Measurements from ENCODE around the gene KRTAP5-4. TPM values are rescaled to one million over a fixed set of nuclear protein-coding genes. Genes with fewer than 3 reads are reported as not detected.
"Not testable (repeated sequence)": the region's sequence is repeated elsewhere in the genome, so short reads cannot be mapped to it uniquely, and the experiment has no call there.

The KRTAP5-4 gene
- not detected for polyA plus RNA-seq
- long read RNA-seq, donor 1: 0 reads
- long read RNA-seq, donor 2: 0 reads
- long read RNA-seq, donor 3: 0 reads
- long read RNA-seq, donor 4: 0 reads
- long read RNA-seq, donor 5: 0 reads
- long read RNA-seq, donor 6: 0 reads
- long read RNA-seq, donor 7: 0 reads
- long read RNA-seq, donor 8: 0 reads
- long read RNA-seq, donor 9: 0 reads
- long read RNA-seq, donor 10: 0 reads

- FAIRE-seq: no peak
- peaks cover 0 to 13% (median 5%) of the 10 kb centered on the region in 3 donors for H3K27me3 ChIP-seq (ENCODE audit: control insufficient read depth in 3 of 3, insufficient read depth in 3 of 3, low read length in 3 of 3)
- DNase-seq: peak; percentile 62 to 72
- no peaks in the 10 kb centered on the region for H3K9me3 ChIP-seq (ENCODE audit: control insufficient read depth in 2 of 2, insufficient read depth in 1 of 2, low read depth in 1 of 2, low read length in 1 of 2)
- WGBS, 3 donors: 0 to 34% (median 17%) methylated on average over 1 of the region's 1 CpG
- H3K36me3 ChIP-seq (ENCODE audit: control insufficient read depth in 3 of 3, insufficient read depth in 2 of 3, low read depth in 1 of 3, low read length in 3 of 3): no peaks in the 10 kb centered on the region
- no peak within 1 kb of the TSS for H3K27ac ChIP-seq (ENCODE audit: low read depth in 1 of 3, low read length in 2 of 3)
- no peak within 1 kb of the TSS for H3K4me3 ChIP-seq (ENCODE audit: low read depth in 1 of 3, low read length in 3 of 3)
- peaks cover 0 to 3% (median 0%) of the 10 kb centered on the region in 3 donors for H3K4me1 ChIP-seq (ENCODE audit: control insufficient read depth in 3 of 3, insufficient read depth in 2 of 3, low read depth in 1 of 3, low read length in 2 of 3)
Observed at GRCh38 chr11:1622086-1622485, at the start of gene KRTAP5-4. Gene KRTAP5-4, minus strand, starts transcription at chr11:1622138. Its CDS starts 45 bp downstream, at chr11:1622093.

GRCh38 chr11:1671658-1672057 lies 49.7 kb upstream of the KRTAP5-4 start:
- Histone ChIP-seq H3K9me3 (ENCODE audit: control insufficient read depth in 2 of 2, insufficient read depth in 1 of 2, low read depth in 1 of 2, low read length in 1 of 2) (no peaks in the 10 kb centered on the region), H3K36me3 (ENCODE audit: control insufficient read depth in 3 of 3, insufficient read depth in 2 of 3, low read depth in 1 of 3, low read length in 3 of 3) (no peaks in the 10 kb centered on the region), H3K4me1 (ENCODE audit: control insufficient read depth in 3 of 3, insufficient read depth in 2 of 3, low read depth in 1 of 3, low read length in 2 of 3) (peaks cover 0 to 14% (median 0%) of the 10 kb centered on the region in 3 donors), H3K27me3 (ENCODE audit: control insufficient read depth in 3 of 3, insufficient read depth in 3 of 3, low read length in 3 of 3) (peaks cover 0 to 16% (median 5%) of the 10 kb centered on the region in 3 donors), H3K4me3 (ENCODE audit: low read depth in 1 of 3, low read length in 3 of 3) (no peak overlapping the region), H3K27ac (ENCODE audit: low read depth in 1 of 3, low read length in 2 of 3) (no peak overlapping the region)
- FAIRE-seq (no peak), DNase-seq (no peak)
- 66 to 79% (median 69%) methylated on average over 11 of the region's 11 CpGs for WGBS, 3 donors

GRCh38 chr11:1670905-1671371 lies 49.0 kb upstream of the KRTAP5-4 start:
- peaks cover 0 to 14% (median 0%) of the 10 kb centered on the region in 3 donors for H3K4me1 ChIP-seq (ENCODE audit: control insufficient read depth in 3 of 3, insufficient read depth in 2 of 3, low read depth in 1 of 3, low read length in 2 of 3)
- peaks cover 0 to 16% (median 5%) of the 10 kb centered on the region in 3 donors for H3K27me3 ChIP-seq (ENCODE audit: control insufficient read depth in 3 of 3, insufficient read depth in 3 of 3, low read length in 3 of 3)
- H3K9me3 ChIP-seq (ENCODE audit: control insufficient read depth in 2 of 2, insufficient read depth in 1 of 2, low read depth in 1 of 2, low read length in 1 of 2): no peaks in the 10 kb centered on the region
- no peak overlapping the region for H3K27ac ChIP-seq (ENCODE audit: low read depth in 1 of 3, low read length in 2 of 3)
- FAIRE-seq (no peak), DNase-seq (no peak)
- WGBS, 3 donors: 78 to 87% (median 81%) methylated on average over 11 of the region's 11 CpGs
- H3K36me3 ChIP-seq (ENCODE audit: control insufficient read depth in 3 of 3, insufficient read depth in 2 of 3, low read depth in 1 of 3, low read length in 3 of 3): no peaks in the 10 kb centered on the region
- H3K4me3 ChIP-seq (ENCODE audit: low read depth in 1 of 3, low read length in 3 of 3): no peak overlapping the region

GRCh38 chr11:1670457-1670856 lies 48.5 kb upstream of the KRTAP5-4 start:
- WGBS, 3 donors: 95 to 97% (median 95%) methylated on average over 1 of the region's 1 CpG
- not testable (repeated sequence) for H3K4me3 ChIP-seq (ENCODE audit: low read depth in 1 of 3, low read length in 3 of 3); DNase-seq; H3K27ac ChIP-seq (ENCODE audit: low read depth in 1 of 3, low read length in 2 of 3); H3K36me3 ChIP-seq (ENCODE audit: control insufficient read depth in 3 of 3, insufficient read depth in 2 of 3, low read depth in 1 of 3, low read length in 3 of 3); H3K9me3 ChIP-seq (ENCODE audit: control insufficient read depth in 2 of 2, insufficient read depth in 1 of 2, low read depth in 1 of 2, low read length in 1 of 2)
- peaks cover 0 to 16% (median 5%) of the 10 kb centered on the region in 3 donors for H3K27me3 ChIP-seq (ENCODE audit: control insufficient read depth in 3 of 3, insufficient read depth in 3 of 3, low read length in 3 of 3)
- peaks cover 0 to 14% (median 0%) of the 10 kb centered on the region in 3 donors for H3K4me1 ChIP-seq (ENCODE audit: control insufficient read depth in 3 of 3, insufficient read depth in 2 of 3, low read depth in 1 of 3, low read length in 2 of 3)
- FAIRE-seq: peak; percentile 96

GRCh38 chr11:1669546-1670218 lies 47.7 kb upstream of the KRTAP5-4 start:
- H3K9me3 ChIP-seq (ENCODE audit: control insufficient read depth in 2 of 2, insufficient read depth in 1 of 2, low read depth in 1 of 2, low read length in 1 of 2): no peaks in the 10 kb centered on the region
- peak overlapping the region in 1 of 3 donors; percentile 5 for H3K27ac ChIP-seq (ENCODE audit: low read depth in 1 of 3, low read length in 2 of 3)
- DNase-seq: no peak
- no peaks in the 10 kb centered on the region for H3K36me3 ChIP-seq (ENCODE audit: control insufficient read depth in 3 of 3, insufficient read depth in 2 of 3, low read depth in 1 of 3, low read length in 3 of 3)
- H3K4me3 ChIP-seq (ENCODE audit: low read depth in 1 of 3, low read length in 3 of 3): no peak overlapping the region
- 65 to 73% (median 66%) methylated on average over 20 to 21 of the region's 21 CpGs for WGBS, 3 donors
- H3K27me3 ChIP-seq (ENCODE audit: control insufficient read depth in 3 of 3, insufficient read depth in 3 of 3, low read length in 3 of 3): peaks cover 0 to 16% (median 2%) of the 10 kb centered on the region in 3 donors
- no peak for FAIRE-seq
- H3K4me1 ChIP-seq (ENCODE audit: control insufficient read depth in 3 of 3, insufficient read depth in 2 of 3, low read depth in 1 of 3, low read length in 2 of 3): peaks cover 0 to 12% (median 0%) of the 10 kb centered on the region in 3 donors

GRCh38 chr11:1668911-1669473 lies 47.1 kb upstream of the KRTAP5-4 start:
- Histone ChIP-seq H3K4me1 (ENCODE audit: control insufficient read depth in 3 of 3, insufficient read depth in 2 of 3, low read depth in 1 of 3, low read length in 2 of 3) (peaks cover 0 to 6% (median 0%) of the 10 kb centered on the region in 3 donors), H3K4me3 (ENCODE audit: low read depth in 1 of 3, low read length in 3 of 3) (no peak overlapping the region), H3K27ac (ENCODE audit: low read depth in 1 of 3, low read length in 2 of 3) (no peak overlapping the region), H3K9me3 (ENCODE audit: control insufficient read depth in 2 of 2, insufficient read depth in 1 of 2, low read depth in 1 of 2, low read length in 1 of 2) (no peaks in the 10 kb centered on the region), H3K36me3 (ENCODE audit: control insufficient read depth in 3 of 3, insufficient read depth in 2 of 3, low read depth in 1 of 3, low read length in 3 of 3) (no peaks in the 10 kb centered on the region), H3K27me3 (ENCODE audit: control insufficient read depth in 3 of 3, insufficient read depth in 3 of 3, low read length in 3 of 3) (peaks cover 0 to 16% (median 2%) of the 10 kb centered on the region in 3 donors)
- no peak for DNase-seq
- FAIRE-seq: no peak
- 41 to 64% (median 42%) methylated on average over 13 of the region's 13 CpGs for WGBS, 3 donors

- Histone ChIP-seq H3K27ac (ENCODE audit: low read depth in 1 of 3, low read length in 2 of 3) (no peak overlapping the region), H3K4me1 (ENCODE audit: control insufficient read depth in 3 of 3, insufficient read depth in 2 of 3, low read depth in 1 of 3, low read length in 2 of 3) (peaks cover 0 to 6% (median 0%) of the 10 kb centered on the region in 3 donors), H3K4me3 (ENCODE audit: low read depth in 1 of 3, low read length in 3 of 3) (no peak overlapping the region), H3K9me3 (ENCODE audit: control insufficient read depth in 2 of 2, insufficient read depth in 1 of 2, low read depth in 1 of 2, low read length in 1 of 2) (no peaks in the 10 kb centered on the region), H3K36me3 (ENCODE audit: control insufficient read depth in 3 of 3, insufficient read depth in 2 of 3, low read depth in 1 of 3, low read length in 3 of 3) (no peaks in the 10 kb centered on the region), H3K27me3 (ENCODE audit: control insufficient read depth in 3 of 3, insufficient read depth in 3 of 3, low read length in 3 of 3) (peaks cover 0 to 16% (median 2%) of the 10 kb centered on the region in 3 donors)
- FAIRE-seq (no peak), DNase-seq (no peak)
- 49 to 55% (median 52%) methylated on average over 16 of the region's 16 CpGs for WGBS, 3 donors
Observed at GRCh38 chr11:1667906-1668305, 46.0 kb upstream of the KRTAP5-4 start.

- DNase-seq: no peak
- H3K27me3 ChIP-seq (ENCODE audit: control insufficient read depth in 3 of 3, insufficient read depth in 3 of 3, low read length in 3 of 3): peaks cover 0 to 16% (median 0%) of the 10 kb centered on the region in 3 donors
- WGBS, 3 donors: 67 to 84% (median 70%) methylated on average over 14 to 24 of the region's 24 CpGs
- H3K4me3 ChIP-seq (ENCODE audit: low read depth in 1 of 3, low read length in 3 of 3): no peak overlapping the region
- peaks cover 0 to 6% (median 0%) of the 10 kb centered on the region in 3 donors for H3K4me1 ChIP-seq (ENCODE audit: control insufficient read depth in 3 of 3, insufficient read depth in 2 of 3, low read depth in 1 of 3, low read length in 2 of 3)
- H3K9me3 ChIP-seq (ENCODE audit: control insufficient read depth in 2 of 2, insufficient read depth in 1 of 2, low read depth in 1 of 2, low read length in 1 of 2): no peaks in the 10 kb centered on the region
- FAIRE-seq: no peak
- H3K27ac ChIP-seq (ENCODE audit: low read depth in 1 of 3, low read length in 2 of 3): peak overlapping the region in 2 of 3 donors; percentile 1 to 55
- H3K36me3 ChIP-seq (ENCODE audit: control insufficient read depth in 3 of 3, insufficient read depth in 2 of 3, low read depth in 1 of 3, low read length in 3 of 3): no peaks in the 10 kb centered on the region
Observed at GRCh38 chr11:1667121-1667850, 45.3 kb upstream of the KRTAP5-4 start.

Data from small intestine (tissue), 16 donors.